ENCODE measurements around the gene CTBP1.

CTBP1 gene

GRCh38 chr4:1230971-1231636, 17.8 kb downstream of the CTBP1 start:
- Histone ChIP-seq H3K36me3 (ENCODE audit: control insufficient read depth, insufficient read depth, low read length) (peaks cover 65% of the 10 kb centered on the region), H3K4me3 (ENCODE audit: low read length) (no peak overlapping the region), H3K27me3 (ENCODE audit: control insufficient read depth, insufficient read depth, low read length) (no peaks in the 10 kb centered on the region), H3K9ac (ENCODE audit: low read length) (no peak overlapping the region), H3K4me1 (ENCODE audit: control insufficient read depth, insufficient read depth, low read length) (peaks cover 9% of the 10 kb centered on the region), H3K27ac (ENCODE audit: low read depth, low read length) (no peak overlapping the region)

DNA sequence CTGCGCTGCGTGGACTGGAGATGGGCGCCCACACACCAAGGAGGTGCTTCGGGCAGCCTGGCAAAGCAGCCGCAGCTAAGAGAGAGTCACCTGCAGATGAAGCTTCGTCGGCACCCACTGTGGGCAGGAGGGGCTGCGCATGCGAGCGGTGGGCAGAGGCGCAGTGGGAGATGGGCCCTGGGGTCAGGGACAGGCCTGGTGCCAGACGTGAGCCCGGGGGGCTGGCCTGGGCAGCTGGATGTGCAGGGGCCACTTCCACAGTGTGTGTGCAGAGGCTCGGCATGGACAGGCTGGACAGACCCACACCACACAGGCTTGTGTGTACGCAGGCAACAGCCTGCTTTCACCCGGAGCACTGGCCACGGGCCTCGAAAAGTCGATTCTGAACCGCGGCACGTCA, 18.6 kb downstream of the CTBP1 start:
- H3K36me3 ChIP-seq (ENCODE audit: control insufficient read depth, insufficient read depth, low read length) = peaks cover 63% of the 10 kb centered on the region
- H3K27ac ChIP-seq (ENCODE audit: low read depth, low read length) = no peak overlapping the region
- H3K27me3 ChIP-seq (ENCODE audit: control insufficient read depth, insufficient read depth, low read length) = no peaks in the 10 kb centered on the region
- H3K9ac ChIP-seq (ENCODE audit: low read length) = no peak overlapping the region
- peaks cover 9% of the 10 kb centered on the region for H3K4me1 ChIP-seq (ENCODE audit: control insufficient read depth, insufficient read depth, low read length)
- no peak overlapping the region for H3K4me3 ChIP-seq (ENCODE audit: low read length)

DNA sequence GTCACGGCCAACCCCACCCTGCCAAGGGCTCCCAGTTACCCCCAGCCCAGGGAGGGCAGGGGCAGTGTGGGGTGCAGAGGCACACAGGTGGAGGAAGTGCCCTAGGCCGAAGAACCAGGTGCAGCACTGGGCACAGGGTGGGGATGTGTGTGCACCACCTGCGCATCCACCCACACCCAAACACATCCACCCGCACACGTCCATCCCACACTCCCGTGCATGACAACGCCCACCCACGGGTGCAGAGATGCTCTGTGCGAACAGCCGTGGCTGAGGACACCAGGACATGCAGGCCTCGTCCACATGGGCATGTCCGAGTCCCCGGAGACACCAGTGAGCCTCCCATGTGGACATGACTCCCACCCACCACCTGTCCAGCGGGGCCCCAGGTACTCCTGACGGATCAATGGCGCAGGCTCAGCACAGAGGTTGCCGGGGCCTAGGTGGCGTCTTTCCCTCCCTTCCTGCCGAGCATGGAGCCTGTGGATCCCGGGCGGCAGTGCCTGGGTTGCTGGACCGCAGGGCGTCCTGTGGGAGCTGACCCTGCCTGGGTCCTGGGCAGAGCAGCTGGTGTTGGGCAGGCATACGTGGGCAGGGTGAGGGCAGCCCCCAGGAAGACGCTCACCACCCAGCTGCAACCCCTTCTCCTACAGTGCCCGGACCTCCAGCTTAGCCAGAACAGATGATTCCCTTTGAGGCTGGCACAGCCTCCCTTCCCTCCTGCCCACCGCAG, 19.6 kb downstream of the CTBP1 start:
- Histone ChIP-seq H3K4me1 (ENCODE audit: control insufficient read depth, insufficient read depth, low read length) (peaks cover 9% of the 10 kb centered on the region), H3K9ac (ENCODE audit: low read length) (no peak overlapping the region), H3K36me3 (ENCODE audit: control insufficient read depth, insufficient read depth, low read length) (peaks cover 68% of the 10 kb centered on the region), H3K27me3 (ENCODE audit: control insufficient read depth, insufficient read depth, low read length) (no peaks in the 10 kb centered on the region), H3K27ac (ENCODE audit: low read depth, low read length) (no peak overlapping the region), H3K4me3 (ENCODE audit: low read length) (no peak overlapping the region)

DNA sequence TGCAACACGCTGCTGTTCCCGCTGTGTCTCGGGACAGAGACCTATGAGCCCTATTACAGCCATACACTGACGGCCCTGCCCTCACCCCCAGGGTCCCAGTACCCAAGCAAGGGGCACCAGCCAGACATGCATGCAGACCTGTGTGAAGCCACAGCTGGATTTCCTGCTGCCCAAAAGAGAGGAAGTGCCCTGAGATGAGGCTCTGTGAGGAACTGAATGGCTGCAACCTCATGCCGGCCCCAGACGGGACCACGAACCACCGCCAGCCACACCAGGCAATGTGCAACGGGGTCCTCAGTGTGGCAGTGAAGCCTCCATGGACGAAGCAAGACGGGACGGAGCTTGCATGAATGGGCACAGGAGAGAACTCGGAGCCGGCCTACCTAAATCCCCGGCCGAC, 21.1 kb downstream of the CTBP1 start:
- no peaks in the 10 kb centered on the region for H3K4me1 ChIP-seq (ENCODE audit: control insufficient read depth, insufficient read depth, low read length)
- no peak overlapping the region for H3K9ac ChIP-seq (ENCODE audit: low read length)
- H3K36me3 ChIP-seq (ENCODE audit: control insufficient read depth, insufficient read depth, low read length) = peaks cover 65% of the 10 kb centered on the region
- H3K4me3 ChIP-seq (ENCODE audit: low read length) = no peak overlapping the region
- H3K27ac ChIP-seq (ENCODE audit: low read depth, low read length) = no peak overlapping the region
- no peaks in the 10 kb centered on the region for H3K27me3 ChIP-seq (ENCODE audit: control insufficient read depth, insufficient read depth, low read length)

GRCh38 chr4:1226598-1226997, 22.3 kb downstream of the CTBP1 start:
- H3K4me1 ChIP-seq (ENCODE audit: control insufficient read depth, insufficient read depth, low read length) = no peaks in the 10 kb centered on the region
- no peak overlapping the region for H3K27ac ChIP-seq (ENCODE audit: low read depth, low read length)
- no peak overlapping the region for H3K4me3 ChIP-seq (ENCODE audit: low read length)
- H3K27me3 ChIP-seq (ENCODE audit: control insufficient read depth, insufficient read depth, low read length) = no peaks in the 10 kb centered on the region
- peaks cover 60% of the 10 kb centered on the region for H3K36me3 ChIP-seq (ENCODE audit: control insufficient read depth, insufficient read depth, low read length)
- H3K9ac ChIP-seq (ENCODE audit: low read length) = no peak overlapping the region

- H3K4me1 ChIP-seq (ENCODE audit: control insufficient read depth, insufficient read depth, low read length) = no peaks in the 10 kb centered on the region
- H3K27ac ChIP-seq (ENCODE audit: low read depth, low read length) = no peak overlapping the region
- H3K27me3 ChIP-seq (ENCODE audit: control insufficient read depth, insufficient read depth, low read length) = no peaks in the 10 kb centered on the region
- H3K9ac ChIP-seq (ENCODE audit: low read length) = no peak overlapping the region
- peaks cover 59% of the 10 kb centered on the region for H3K36me3 ChIP-seq (ENCODE audit: control insufficient read depth, insufficient read depth, low read length)
- H3K4me3 ChIP-seq (ENCODE audit: low read length) = no peak overlapping the region
Observed at GRCh38 chr4:1226144-1226481, 22.8 kb downstream of the CTBP1 start.

GRCh38 chr4:1225272-1226143, 23.4 kb downstream of the CTBP1 start:
- Histone ChIP-seq H3K27me3 (ENCODE audit: control insufficient read depth, insufficient read depth, low read length) (no peaks in the 10 kb centered on the region), H3K4me1 (ENCODE audit: control insufficient read depth, insufficient read depth, low read length) (no peaks in the 10 kb centered on the region), H3K27ac (ENCODE audit: low read depth, low read length) (no peak overlapping the region), H3K36me3 (ENCODE audit: control insufficient read depth, insufficient read depth, low read length) (peaks cover 54% of the 10 kb centered on the region), H3K9ac (ENCODE audit: low read length) (no peak overlapping the region), H3K4me3 (ENCODE audit: low read length) (no peak overlapping the region)

- H3K4me1 ChIP-seq (ENCODE audit: control insufficient read depth, insufficient read depth, low read length) = no peaks in the 10 kb centered on the region
- H3K4me3 ChIP-seq (ENCODE audit: low read length) = no peak overlapping the region
- H3K27ac ChIP-seq (ENCODE audit: low read depth, low read length) = no peak overlapping the region
- no peak overlapping the region for H3K9ac ChIP-seq (ENCODE audit: low read length)
- H3K36me3 ChIP-seq (ENCODE audit: control insufficient read depth, insufficient read depth, low read length) = peaks cover 41% of the 10 kb centered on the region
- H3K27me3 ChIP-seq (ENCODE audit: control insufficient read depth, insufficient read depth, low read length) = no peaks in the 10 kb centered on the region
Observed at GRCh38 chr4:1223841-1224809, 24.8 kb downstream of the CTBP1 start.

DNA sequence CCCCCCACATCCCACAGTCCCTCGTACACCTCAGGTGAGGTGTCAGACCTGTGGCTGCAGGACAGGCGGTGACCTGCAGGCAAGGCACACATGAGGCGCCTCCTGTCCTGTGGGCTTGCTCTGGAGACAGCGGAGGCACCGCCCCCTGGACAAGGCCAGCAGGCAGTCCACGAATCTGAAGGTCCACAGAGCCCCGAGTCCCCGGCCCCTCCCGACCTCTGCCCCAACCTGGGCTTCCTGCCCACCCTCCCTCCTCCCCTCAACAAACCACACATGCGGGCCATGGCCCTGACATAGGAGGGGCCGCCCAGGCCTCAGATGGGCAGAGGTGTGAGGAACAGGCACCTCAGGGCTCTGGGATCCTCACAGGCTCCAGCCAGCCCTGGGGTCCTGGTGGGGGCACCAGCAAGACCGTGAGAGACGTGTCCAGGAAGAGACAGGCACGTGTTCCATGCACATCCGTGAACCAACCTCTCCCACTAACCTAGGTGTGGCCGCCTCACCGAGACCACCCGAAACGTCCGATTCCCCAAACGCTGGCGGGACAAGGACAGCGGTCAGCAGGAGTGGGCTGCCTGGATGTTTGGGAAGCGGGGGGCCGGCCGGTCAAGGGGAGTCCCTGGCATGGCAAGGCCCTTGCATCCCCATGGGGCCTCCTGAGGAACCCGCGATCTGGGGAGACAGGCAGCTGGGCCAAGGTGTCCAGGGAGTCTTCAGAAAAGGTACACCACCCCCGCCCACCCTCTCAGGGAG, 25.8 kb downstream of the CTBP1 start:
- H3K9ac ChIP-seq (ENCODE audit: low read length) = no peak overlapping the region
- H3K4me1 ChIP-seq (ENCODE audit: control insufficient read depth, insufficient read depth, low read length) = no peaks in the 10 kb centered on the region
- H3K4me3 ChIP-seq (ENCODE audit: low read length) = no peak overlapping the region
- H3K36me3 ChIP-seq (ENCODE audit: control insufficient read depth, insufficient read depth, low read length) = peaks cover 37% of the 10 kb centered on the region
- no peaks in the 10 kb centered on the region for H3K27me3 ChIP-seq (ENCODE audit: control insufficient read depth, insufficient read depth, low read length)
- H3K27ac ChIP-seq (ENCODE audit: low read depth, low read length) = no peak overlapping the region

DNA sequence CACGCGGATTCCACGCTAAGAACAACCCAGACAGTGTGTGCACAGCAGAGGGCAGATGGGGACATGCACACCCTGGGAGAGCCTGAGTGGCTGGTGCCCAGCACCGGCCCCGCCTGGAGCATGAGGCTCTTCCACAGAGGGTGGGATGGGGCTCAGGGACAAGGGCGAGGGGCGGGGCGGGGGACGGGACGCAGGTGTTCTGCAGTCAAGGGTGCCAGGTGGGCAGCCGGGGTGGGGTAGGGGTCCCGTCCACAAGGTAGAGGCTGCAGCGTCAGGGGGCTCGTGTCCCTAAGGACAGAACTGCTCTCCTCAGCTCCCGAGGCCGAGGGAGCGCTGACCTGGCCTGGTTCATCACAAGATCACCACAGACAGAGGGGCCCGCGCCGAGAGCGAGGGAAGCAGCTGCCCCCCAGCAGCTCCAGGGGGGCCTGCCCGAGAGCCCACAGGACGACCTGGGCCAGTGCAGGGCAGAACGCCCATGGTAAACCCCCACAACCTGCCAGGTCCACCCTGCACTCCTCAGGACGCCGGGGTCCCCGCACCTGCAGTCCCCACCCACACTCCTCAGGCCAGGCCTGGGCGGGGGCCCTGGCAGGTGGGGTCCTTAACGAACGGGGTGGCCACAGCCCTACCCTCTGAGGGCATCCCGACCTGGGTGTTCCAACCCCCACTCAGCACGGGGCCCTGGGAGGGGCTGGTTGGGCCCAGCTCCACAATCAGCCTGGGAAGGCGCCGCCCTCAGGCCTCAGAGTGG, 26.7 kb downstream of the CTBP1 start:
- no peaks in the 10 kb centered on the region for H3K4me1 ChIP-seq (ENCODE audit: control insufficient read depth, insufficient read depth, low read length)
- no peak overlapping the region for H3K4me3 ChIP-seq (ENCODE audit: low read length)
- H3K27me3 ChIP-seq (ENCODE audit: control insufficient read depth, insufficient read depth, low read length) = no peaks in the 10 kb centered on the region
- H3K36me3 ChIP-seq (ENCODE audit: control insufficient read depth, insufficient read depth, low read length) = peaks cover 29% of the 10 kb centered on the region
- no peak overlapping the region for H3K9ac ChIP-seq (ENCODE audit: low read length)
- H3K27ac ChIP-seq (ENCODE audit: low read depth, low read length) = no peak overlapping the region

Measured in rectal smooth muscle tissue (tissue), 1 donor.